HG02759 (cell line): ENCODE measurements around the gene PNLDC1.
"Not testable (repeated sequence)": the region's sequence is repeated elsewhere in the genome, so short reads cannot be mapped to it uniquely, and the experiment has no call there.

Source experiments
- ATAC-seq: cut with Tn5 transposase; IDR thresholded peaks from one replicate; pipeline ENCODE4 v1.9.1; 2021; ENCODE audit warnings: mild to moderate bottlenecking, moderate library complexity; ENCODE audit not compliant: unreplicated experiment

PNLDC1 gene

GRCh38 chr6:159844737-159845645 is 44.9 kb downstream of the PNLDC1 start:
- ATAC-seq, result no peak

GRCh38 chr6:159848552-159848951 is 48.5 kb downstream of the PNLDC1 start:
- ATAC-seq, result not testable (repeated sequence)

DNA sequence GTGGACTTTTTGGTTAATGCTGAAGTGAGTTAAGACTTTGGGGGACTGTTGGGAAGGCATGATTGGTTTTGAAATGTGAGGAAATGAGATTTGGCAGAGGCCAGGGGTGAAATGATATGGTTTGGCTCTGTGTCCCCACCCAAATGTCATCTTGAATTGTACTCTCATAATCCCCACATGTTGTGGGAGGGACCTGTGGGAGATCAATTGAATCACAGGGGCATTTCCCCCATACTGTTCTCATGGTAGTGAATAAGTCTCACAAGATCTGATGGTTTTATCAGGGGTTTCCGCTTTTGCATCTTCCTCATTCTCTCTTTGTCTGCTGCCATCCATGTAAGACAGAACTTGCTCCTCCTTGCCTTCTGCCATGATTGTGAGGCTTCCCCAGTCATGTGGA is 49.8 kb downstream of the PNLDC1 start:
- not testable (repeated sequence) for ATAC-seq

DNA sequence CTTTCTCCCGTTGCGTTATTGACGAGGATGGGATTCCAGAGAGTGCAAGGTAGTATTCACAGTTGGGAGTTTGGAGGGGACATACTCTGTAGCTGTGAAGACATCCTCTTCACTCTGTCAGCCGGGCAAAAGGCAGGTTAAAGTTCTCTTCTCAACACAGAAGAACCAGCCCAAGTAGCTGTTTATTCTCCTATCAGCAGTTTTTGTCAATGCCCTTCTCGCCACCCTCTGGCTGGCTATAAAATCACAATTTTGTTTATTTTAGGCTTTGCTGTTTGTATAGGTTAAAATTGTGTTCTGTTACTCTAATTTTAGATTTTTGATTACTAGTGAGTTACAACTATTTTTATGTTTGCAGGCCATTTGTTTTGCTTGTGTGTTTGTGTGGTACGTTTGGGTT is 52.8 kb downstream of the PNLDC1 start:
- ATAC-seq, result no peak

DNA sequence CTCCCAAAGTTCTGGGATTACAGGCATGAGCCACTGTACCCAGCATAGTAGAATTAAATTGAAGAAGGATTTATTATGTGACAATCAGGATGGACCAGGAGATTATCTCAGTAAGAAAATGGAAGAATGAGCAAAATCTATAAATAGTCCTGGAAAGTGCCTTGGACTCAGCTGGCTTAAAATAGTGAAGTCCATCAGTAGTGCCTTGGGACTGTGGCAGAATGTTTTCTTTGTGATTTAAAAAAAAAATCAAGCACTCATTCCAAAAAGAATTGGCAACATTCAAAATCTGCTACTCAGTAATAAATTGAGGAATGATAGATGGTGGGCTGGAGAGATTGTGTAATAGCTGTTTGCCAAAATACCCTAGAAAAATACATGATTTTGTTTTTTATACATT is 53.7 kb downstream of the PNLDC1 start:
- no peak for ATAC-seq

DNA sequence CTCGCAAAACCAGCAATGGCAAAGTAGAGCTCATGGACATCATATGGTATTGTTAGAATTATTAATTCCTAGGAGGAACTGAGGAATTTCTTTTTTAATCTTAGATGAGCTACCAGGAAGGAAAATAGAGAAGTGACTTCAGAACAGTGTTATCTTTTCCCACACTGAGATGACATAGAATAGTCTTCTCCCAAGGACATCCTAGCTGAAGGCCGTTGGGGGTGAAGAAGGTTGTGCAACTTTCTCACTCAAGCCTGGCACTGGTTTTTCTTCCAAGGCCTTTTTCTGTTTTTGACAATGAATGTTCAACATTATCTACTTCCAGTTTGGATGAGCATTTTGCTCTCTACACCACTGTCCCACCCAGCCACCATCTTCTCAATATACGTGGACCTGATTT is 54.9 kb downstream of the PNLDC1 start:
- ATAC-seq, result no peak

DNA sequence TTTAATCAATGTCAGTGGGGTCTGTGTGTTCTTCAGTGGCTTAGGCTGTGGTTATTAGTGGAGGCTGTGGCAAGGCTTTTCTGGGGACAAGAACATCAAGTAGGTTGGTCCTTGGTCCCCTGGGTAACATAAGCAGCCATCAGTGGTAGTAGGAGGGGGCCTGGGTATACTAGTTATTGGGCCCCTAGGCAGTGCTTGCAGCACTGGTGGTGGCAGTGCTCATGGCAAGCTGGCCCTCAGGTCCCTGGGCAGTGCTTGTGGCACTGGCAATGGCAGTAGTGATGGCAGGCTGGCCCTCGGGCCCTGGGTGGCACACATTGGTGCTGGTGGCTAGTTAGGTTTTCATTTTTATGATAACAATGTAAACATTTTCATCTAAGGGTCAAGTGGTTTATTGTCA is 58.2 kb downstream of the PNLDC1 start:
- ATAC-seq, result no peak

- no peak for ATAC-seq
Measured at GRCh38 chr6:159860482-159860881, 60.4 kb downstream of the PNLDC1 start.

DNA sequence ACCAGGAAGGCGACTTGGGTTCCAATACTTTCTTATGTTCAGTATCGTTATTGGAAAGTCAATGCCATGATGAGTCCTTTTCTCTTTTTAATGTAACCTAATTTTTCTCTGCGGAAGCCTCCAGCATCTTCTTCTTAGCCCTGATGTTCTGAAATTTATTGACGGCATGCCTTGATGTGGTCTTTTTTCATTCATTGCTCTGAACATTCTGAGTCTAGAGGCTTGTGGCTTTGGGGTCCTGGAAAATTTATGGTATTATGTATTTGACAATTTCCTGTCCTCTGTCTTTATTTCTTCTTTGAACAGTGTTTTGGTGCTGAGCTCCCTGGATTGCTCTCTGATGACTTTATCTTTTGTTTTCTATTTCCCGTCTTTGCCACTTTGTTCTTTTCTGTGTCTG is 62.0 kb downstream of the PNLDC1 start:
- no peak for ATAC-seq

DNA sequence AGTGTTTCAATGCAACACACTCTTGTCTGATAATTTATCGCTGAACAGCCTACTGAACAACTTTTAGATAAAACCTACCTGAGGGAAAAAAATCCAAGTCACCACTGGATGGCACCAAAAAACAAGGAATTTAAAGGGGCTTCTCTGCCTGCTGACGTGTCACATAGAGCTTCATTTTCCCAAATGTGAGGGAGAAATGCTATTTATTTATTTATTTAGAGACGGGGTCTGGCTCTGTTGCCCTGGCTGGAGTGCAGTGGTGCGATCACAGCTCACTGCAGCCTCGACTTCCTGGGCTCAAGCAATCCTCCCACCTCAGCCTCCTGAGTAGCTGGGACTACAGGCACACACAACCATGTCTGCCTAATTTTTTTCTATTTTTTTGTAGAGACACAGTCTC is 63.3 kb downstream of the PNLDC1 start:
- ATAC-seq, result not testable (repeated sequence)

- no peak for ATAC-seq
Measured at GRCh38 chr6:159865226-159865920, 65.3 kb downstream of the PNLDC1 start.

GRCh38 chr6:159866286-159867247 is 66.5 kb downstream of the PNLDC1 start:
- no peak for ATAC-seq
